K562 (cell line): Measurements from ENCODE around the gene ACTN4. TPM values are rescaled to one million over a fixed set of nuclear protein-coding genes. Genes with fewer than 3 reads are reported as not detected.
A peak's percentile ranks its signal among the peaks of the same experiment; 100 is the strongest.

ENCODE experiments used
- BRD4 ChIP-seq: fragments of 200-600 bp; sonication (generic); IDR thresholded peaks from 2 replicates; pipeline ENCODE4 v1.6.1; 2017; ENCODE audit warnings: inconsistent platforms
- EGR1 ChIP-seq: fragments of 450-650 bp; conservative IDR thresholded peaks from 2 replicates; pipeline ENCODE4 v1.6.1; 2017; ENCODE audit warnings: mild to moderate bottlenecking
- NCOA6 ChIP-seq: fragments of 450-650 bp; IDR thresholded peaks from 2 replicates; pipeline ENCODE4 v1.6.1; 2017; ENCODE audit warnings: mild to moderate bottlenecking
- PTTG1 ChIP-seq: fragments of 450-650 bp; IDR thresholded peaks from 2 replicates; pipeline ENCODE4 v1.6.1; 2016; ENCODE audit warnings: low read depth, mild to moderate bottlenecking, missing genetic modification characterization, missing compliant biosample characterization
- RUNX1 ChIP-seq: sonication (generic); IDR thresholded peaks from 2 replicates; pipeline ENCODE4 v1.6.1; 2016; ENCODE audit warnings: antibody characterized with exemption, low read depth
- SAP30 ChIP-seq: fragments of 200-600 bp; sonication (generic); IDR thresholded peaks from 2 replicates; pipeline ENCODE4 v1.6.1; 2012; ENCODE audit warnings: borderline replicate concordance, low read depth, mild to moderate bottlenecking, moderate library complexity, low read length, control low read depth, inconsistent platforms; ENCODE audit not compliant: insufficient read depth, poor library complexity, severe bottlenecking
- SETDB1 ChIP-seq: IDR thresholded peaks from one replicate; pipeline ENCODE4 v1.6.1; 2012; ENCODE audit warnings: low read length, control low read depth, inconsistent platforms
- SMARCA4 ChIP-seq: fragments of 450-650 bp; IDR thresholded peaks from 2 replicates; pipeline ENCODE4 v1.6.1; 2016
- SRF ChIP-seq, 2 experiments: fragments of 250-450, 450-650 bp in 1 of 2; sonication (Bioruptor Pico) in 1 of 2; sonication (generic) in 1 of 2; formaldehyde crosslinking; IDR thresholded peaks; 2 replicates each; pipeline versions ENCODE4 v1.5.0 to v1.5.1; 2020 to 2022; ENCODE audit warnings: mild to moderate bottlenecking in 1 of 2, missing genetic modification reagents in 1 of 2
- SRSF1 ChIP-seq: fragments of 200-400 bp; formaldehyde crosslinking; IDR thresholded peaks from 2 replicates; pipeline ENCODE4 v1.6.1; 2017; ENCODE audit warnings: mild to moderate bottlenecking, low read depth, low read length, moderate library complexity
- TBP ChIP-seq: optimal IDR thresholded peaks from 2 replicates; pipeline ENCODE3; 2011; ENCODE audit warnings: low read depth, low read length, improper control_type of control experiment
- TRIM25 ChIP-seq: fragments of 450-650 bp; IDR thresholded peaks from 2 replicates; pipeline ENCODE4 v1.7.0; 2016; ENCODE audit warnings: borderline replicate concordance
- YY1 ChIP-seq, 3 experiments: IDR thresholded peaks; 2 replicates each; pipeline ENCODE4 v1.6.1; 2011; ENCODE audit warnings: low read length in 2 of 3, mild to moderate bottlenecking in 2 of 3, moderate library complexity in 2 of 3, borderline replicate concordance in 1 of 3, control low read depth in 1 of 3, low read depth in 1 of 3; ENCODE audit not compliant: insufficient read depth in 3 of 3, insufficient replicate concordance in 2 of 3, control insufficient read depth in 1 of 3, insufficient read length in 1 of 3; ENCODE audit errors: extremely low read depth in 1 of 3
- ZNF197 ChIP-seq: fragments of 200-800 bp; sonication (Bioruptor generic); IDR thresholded peaks from 2 replicates; pipeline ENCODE4 v1.6.1; 2016; ENCODE audit warnings: low read depth, missing genetic modification characterization, missing compliant biosample characterization
- ZNF57 ChIP-seq: fragments of 450-650 bp; formaldehyde crosslinking; IDR thresholded peaks from 2 replicates; pipeline ENCODE4 v1.4.0; 2020; ENCODE audit warnings: mild to moderate bottlenecking, moderate library complexity
- polyA plus RNA-seq, 8 experiments: library from polyadenylated mRNA; depleted of rRNA in 4 of 8; stranded (reverse) in 5 of 8; unstranded in 3 of 8; fragments of >200 nt; fragmentation: Nextera tagmentation in 2 of 8; fragmentation: Illumina TruSeq in 1 of 8; extraction: Ambion mirVana in 2 of 8; extraction: Trizol in 1 of 8; gene quantifications; 2 replicates each; pipeline versions ENCODE4 v1.2.1 to v1.2.3, GENCODE V29; 2011 to 2014; ENCODE audit warnings: inconsistent platforms in 1 of 8, missing spikeins in 1 of 8
- total RNA-seq, 7 experiments: library from RNA; depleted of rRNA in 6 of 7; stranded (reverse); fragments of >200 nt in 6 of 7; fragmentation: Illumina TruSeq in 2 of 7; extraction: Trizol in 2 of 7; gene quantifications; 2 replicates each; pipeline versions ENCODE4 v1.2.1 to v1.2.3, GENCODE V29; 2011 to 2021; ENCODE audit warnings: low replicate concordance in 1 of 7
- TF ChIP-seq, protein P1 (sequence below), 2 experiments: fragments of 250-450 bp in 1 of 2; fragments of 450-650 bp in 1 of 2; sonication (Bioruptor Pico) in 1 of 2; IDR thresholded peaks; 2 replicates each; pipeline versions ENCODE4 v1.6.1 to v1.8.0; 2016 to 2021; ENCODE audit warnings: mild to moderate bottlenecking in 2 of 2, moderate library complexity in 2 of 2, missing compliant biosample characterization in 1 of 2, missing genetic modification characterization in 1 of 2
- TF ChIP-seq, protein P2 (sequence below): IDR thresholded peaks from 2 replicates; pipeline ENCODE4 v1.6.1; 2011; ENCODE audit not compliant: insufficient read length; ENCODE audit errors: extremely low read depth
- TF ChIP-seq, protein P3 (sequence below): fragments of 450-650 bp; IDR thresholded peaks from 2 replicates; pipeline ENCODE4 v1.6.1; 2016; ENCODE audit warnings: missing biosample characterization, missing genetic modification characterization
- TF ChIP-seq, protein P4 (sequence below): fragments of 250-450 bp; sonication (Bioruptor Pico); IDR thresholded peaks from 2 replicates; pipeline ENCODE4 v1.8.0; 2022; ENCODE audit warnings: inconsistent platforms

The ACTN4 gene
- total and polyA plus RNA-seq, 9 of the 15 experiments (the other 6 are each of a cell fraction or from before 2014, with no cell fraction given): 3.1 to 385 (median 125) TPM

DNA sequence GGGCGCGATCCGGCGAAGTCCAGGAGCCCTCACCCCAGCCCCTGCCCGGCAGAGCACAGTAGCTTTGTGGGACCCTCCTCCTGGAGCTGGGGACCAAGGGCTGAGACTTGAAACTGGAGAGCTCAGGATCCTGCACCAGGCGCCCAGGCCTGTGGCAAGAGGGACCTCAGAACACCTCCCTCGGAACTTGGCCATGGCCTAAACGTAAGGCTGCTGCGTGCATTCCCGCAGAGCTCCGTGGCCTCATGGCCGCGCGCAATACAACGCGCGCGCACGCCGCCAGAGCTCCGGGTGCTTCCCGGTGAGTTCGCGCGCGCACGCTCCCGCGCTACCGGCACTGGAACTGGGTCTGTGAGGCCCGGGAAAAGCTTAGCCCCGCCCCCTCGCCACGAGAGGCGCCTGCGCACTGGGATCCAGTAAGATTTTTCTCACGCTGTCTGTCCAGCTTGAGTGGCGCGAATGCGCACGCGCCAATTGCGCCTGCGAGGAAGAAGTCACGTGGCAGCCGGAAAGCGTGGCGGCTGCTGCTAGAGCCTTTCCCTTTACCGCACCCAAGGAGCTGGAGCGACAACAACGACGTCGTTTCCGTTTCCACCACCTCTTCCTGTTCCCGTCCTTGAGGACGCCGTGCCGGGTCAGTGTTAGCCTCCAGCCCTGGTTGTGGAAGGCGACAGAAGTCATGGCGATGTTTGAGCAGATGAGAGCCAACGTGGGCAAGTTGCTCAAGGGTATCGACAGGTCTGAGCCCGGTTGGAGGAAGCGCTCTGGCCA lies 28.7 kb upstream of the ACTN4 start, which contains the start of gene EIF3K (continued):
- peak; percentile 84 for TF ChIP-seq SAP30
- TF ChIP-seq SRF (CRISPR knock-in tag; IDR thresholded peaks at IDR 0.05): peak in 1 of 2 experiments; percentile 41; a peak in 1 of 4 replicates
- TF ChIP-seq, protein P1, sequence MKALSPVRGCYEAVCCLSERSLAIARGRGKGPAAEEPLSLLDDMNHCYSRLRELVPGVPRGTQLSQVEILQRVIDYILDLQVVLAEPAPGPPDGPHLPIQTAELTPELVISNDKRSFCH (CRISPR knock-in tag; IDR thresholded peaks at IDR 0.05): no peak
- TF ChIP-seq, protein P1 (tag; IDR thresholded peaks at IDR 0.05): no peak
- TF ChIP-seq, protein P2, sequence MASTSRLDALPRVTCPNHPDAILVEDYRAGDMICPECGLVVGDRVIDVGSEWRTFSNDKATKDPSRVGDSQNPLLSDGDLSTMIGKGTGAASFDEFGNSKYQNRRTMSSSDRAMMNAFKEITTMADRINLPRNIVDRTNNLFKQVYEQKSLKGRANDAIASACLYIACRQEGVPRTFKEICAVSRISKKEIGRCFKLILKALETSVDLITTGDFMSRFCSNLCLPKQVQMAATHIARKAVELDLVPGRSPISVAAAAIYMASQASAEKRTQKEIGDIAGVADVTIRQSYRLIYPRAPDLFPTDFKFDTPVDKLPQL: no peak
- TF ChIP-seq, protein P3, sequence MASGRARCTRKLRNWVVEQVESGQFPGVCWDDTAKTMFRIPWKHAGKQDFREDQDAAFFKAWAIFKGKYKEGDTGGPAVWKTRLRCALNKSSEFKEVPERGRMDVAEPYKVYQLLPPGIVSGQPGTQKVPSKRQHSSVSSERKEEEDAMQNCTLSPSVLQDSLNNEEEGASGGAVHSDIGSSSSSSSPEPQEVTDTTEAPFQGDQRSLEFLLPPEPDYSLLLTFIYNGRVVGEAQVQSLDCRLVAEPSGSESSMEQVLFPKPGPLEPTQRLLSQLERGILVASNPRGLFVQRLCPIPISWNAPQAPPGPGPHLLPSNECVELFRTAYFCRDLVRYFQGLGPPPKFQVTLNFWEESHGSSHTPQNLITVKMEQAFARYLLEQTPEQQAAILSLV (tag): no peak
- TF ChIP-seq, protein P4, sequence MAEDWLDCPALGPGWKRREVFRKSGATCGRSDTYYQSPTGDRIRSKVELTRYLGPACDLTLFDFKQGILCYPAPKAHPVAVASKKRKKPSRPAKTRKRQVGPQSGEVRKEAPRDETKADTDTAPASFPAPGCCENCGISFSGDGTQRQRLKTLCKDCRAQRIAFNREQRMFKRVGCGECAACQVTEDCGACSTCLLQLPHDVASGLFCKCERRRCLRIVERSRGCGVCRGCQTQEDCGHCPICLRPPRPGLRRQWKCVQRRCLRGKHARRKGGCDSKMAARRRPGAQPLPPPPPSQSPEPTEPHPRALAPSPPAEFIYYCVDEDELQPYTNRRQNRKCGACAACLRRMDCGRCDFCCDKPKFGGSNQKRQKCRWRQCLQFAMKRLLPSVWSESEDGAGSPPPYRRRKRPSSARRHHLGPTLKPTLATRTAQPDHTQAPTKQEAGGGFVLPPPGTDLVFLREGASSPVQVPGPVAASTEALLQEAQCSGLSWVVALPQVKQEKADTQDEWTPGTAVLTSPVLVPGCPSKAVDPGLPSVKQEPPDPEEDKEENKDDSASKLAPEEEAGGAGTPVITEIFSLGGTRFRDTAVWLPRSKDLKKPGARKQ (CRISPR knock-in tag): no peak
- TF ChIP-seq EGR1: no peak
- TF ChIP-seq ZNF197 (CRISPR knock-in tag): no peak; the same call in 1 of the 2 replicates
- TF ChIP-seq RUNX1: no peak
- TF ChIP-seq YY1 (IDR thresholded peaks at IDR 0.05; ENCODE audit: borderline replicate concordance in 1 of 3, control insufficient read depth in 1 of 3, extremely low read depth in 1 of 3, insufficient read depth in 3 of 3, insufficient read length in 1 of 3, insufficient replicate concordance in 2 of 3, low read depth in 1 of 3, low read length in 2 of 3): peak in 2 of 3 experiments; percentile 61 to 80
- TF ChIP-seq TBP: peak; percentile 60
- no peak for TF ChIP-seq ZNF57 (CRISPR knock-in tag)
- no peak for TF ChIP-seq SETDB1
- TF ChIP-seq SMARCA4: no peak
- no peak for TF ChIP-seq PTTG1 (tag)
- no peak for TF ChIP-seq BRD4
- TF ChIP-seq SRSF1: no peak
- TF ChIP-seq TRIM25: no peak
- TF ChIP-seq NCOA6: no peak
